ENCODE measurements around the gene CYTH1.

CYTH1 gene

GRCh38 chr17:78668847-78669246 is 113.2 kb downstream of the CYTH1 start:
- Mint-ChIP-seq H3K27ac (peak overlapping the region; percentile 92), H3K4me1 (peaks cover 50% of the 10 kb centered on the region), H3K9me3 (no peaks in the 10 kb centered on the region), H3K4me3 (no peak overlapping the region), H3K36me3 (peaks cover 68% of the 10 kb centered on the region)
- DNase-seq (ENCODE audit: low spot score in 2 of 2): no peak
- ATAC-seq: no peak

- no peak overlapping the region for H3K4me3 Mint-ChIP-seq
- peaks cover 50% of the 10 kb centered on the region for H3K4me1 Mint-ChIP-seq
- H3K27ac Mint-ChIP-seq: peak overlapping the region; percentile 17
- DNase-seq (ENCODE audit: low spot score in 2 of 2) (no peak), ATAC-seq (no peak)
- peaks cover 60% of the 10 kb centered on the region for H3K36me3 Mint-ChIP-seq
- H3K9me3 Mint-ChIP-seq: no peaks in the 10 kb centered on the region
These were observed 114.1 kb downstream of the CYTH1 start for GRCh38 chr17:78667741-78668640.

GRCh38 chr17:78667091-78667490 is 115.0 kb downstream of the CYTH1 start:
- Mint-ChIP-seq H3K27ac (peak overlapping the region; percentile 94), H3K36me3 (peaks cover 51% of the 10 kb centered on the region), H3K4me1 (peaks cover 50% of the 10 kb centered on the region), H3K9me3 (no peaks in the 10 kb centered on the region), H3K4me3 (no peak overlapping the region)
- no peak for DNase-seq (ENCODE audit: low spot score in 2 of 2)
- no peak for ATAC-seq

GRCh38 chr17:78665952-78666920 is 115.8 kb downstream of the CYTH1 start:
- H3K4me3 Mint-ChIP-seq: peak overlapping the region; percentile 44
- ATAC-seq: peak; percentile 64
- peaks cover 45% of the 10 kb centered on the region for H3K36me3 Mint-ChIP-seq
- DNase-seq (ENCODE audit: low spot score in 2 of 2): no peak
- no peaks in the 10 kb centered on the region for H3K9me3 Mint-ChIP-seq
- H3K4me1 Mint-ChIP-seq: peaks cover 48% of the 10 kb centered on the region
- peak overlapping the region; percentile 94 for H3K27ac Mint-ChIP-seq

GRCh38 chr17:78665387-78665951 is 116.6 kb downstream of the CYTH1 start:
- Mint-ChIP-seq H3K4me3 (peak overlapping the region; percentile 44), H3K4me1 (peaks cover 42% of the 10 kb centered on the region), H3K27ac (peak overlapping the region; percentile 94), H3K9me3 (no peaks in the 10 kb centered on the region), H3K36me3 (peaks cover 38% of the 10 kb centered on the region)
- DNase-seq (ENCODE audit: low spot score in 2 of 2): no peak
- ATAC-seq: peak; percentile 38

GRCh38 chr17:78664476-78665386 is 117.3 kb downstream of the CYTH1 start:
- peak overlapping the region; percentile 63 for H3K27ac Mint-ChIP-seq
- H3K4me1 Mint-ChIP-seq: peaks cover 39% of the 10 kb centered on the region
- DNase-seq (ENCODE audit: low spot score in 2 of 2): no peak
- peaks cover 30% of the 10 kb centered on the region for H3K36me3 Mint-ChIP-seq
- no peak overlapping the region for H3K4me3 Mint-ChIP-seq
- H3K9me3 Mint-ChIP-seq: no peaks in the 10 kb centered on the region
- no peak for ATAC-seq

GRCh38 chr17:78661093-78661770 is 120.8 kb downstream of the CYTH1 start:
- Mint-ChIP-seq H3K4me1 (peaks cover 12% of the 10 kb centered on the region), H3K4me3 (no peak overlapping the region), H3K9me3 (no peaks in the 10 kb centered on the region), H3K36me3 (peaks cover 3% of the 10 kb centered on the region), H3K27ac (no peak overlapping the region)
- no peak for DNase-seq (ENCODE audit: low spot score in 2 of 2)
- no peak for ATAC-seq

- no peak overlapping the region for H3K4me3 Mint-ChIP-seq
- DNase-seq (ENCODE audit: low spot score in 2 of 2): no peak
- no peaks in the 10 kb centered on the region for H3K9me3 Mint-ChIP-seq
- no peak for ATAC-seq
- peak overlapping the region; percentile 34 for H3K27ac Mint-ChIP-seq
- H3K36me3 Mint-ChIP-seq: no peaks in the 10 kb centered on the region
- no peaks in the 10 kb centered on the region for H3K4me1 Mint-ChIP-seq
These were observed 122.5 kb downstream of the CYTH1 start for GRCh38 chr17:78659546-78659945.

- Mint-ChIP-seq H3K4me3 (no peak overlapping the region), H3K27ac (no peak overlapping the region), H3K36me3 (no peaks in the 10 kb centered on the region), H3K9me3 (no peaks in the 10 kb centered on the region), H3K4me1 (no peaks in the 10 kb centered on the region)
- ATAC-seq (no peak), DNase-seq (ENCODE audit: low spot score in 2 of 2) (no peak)
These were observed 123.7 kb downstream of the CYTH1 start for GRCh38 chr17:78658281-78658785.

- Mint-ChIP-seq H3K27ac (no peak overlapping the region), H3K9me3 (no peaks in the 10 kb centered on the region), H3K36me3 (no peaks in the 10 kb centered on the region), H3K4me1 (no peaks in the 10 kb centered on the region), H3K4me3 (no peak overlapping the region)
- DNase-seq (ENCODE audit: low spot score in 2 of 2) (no peak), ATAC-seq (no peak)
These were observed 126.7 kb downstream of the CYTH1 start for GRCh38 chr17:78655251-78655940.

- Mint-ChIP-seq H3K9me3 (no peaks in the 10 kb centered on the region), H3K4me3 (no peak overlapping the region), H3K4me1 (no peaks in the 10 kb centered on the region), H3K36me3 (no peaks in the 10 kb centered on the region), H3K27ac (no peak overlapping the region)
- ATAC-seq (no peak), DNase-seq (ENCODE audit: low spot score in 2 of 2) (no peak)
These were observed 127.7 kb downstream of the CYTH1 start for GRCh38 chr17:78654325-78654724.

GRCh38 chr17:78653382-78653781 is 128.7 kb downstream of the CYTH1 start:
- ATAC-seq: no peak
- DNase-seq (ENCODE audit: low spot score in 2 of 2): no peak
- Mint-ChIP-seq H3K4me1 (no peaks in the 10 kb centered on the region), H3K9me3 (no peaks in the 10 kb centered on the region), H3K36me3 (no peaks in the 10 kb centered on the region), H3K4me3 (no peak overlapping the region), H3K27ac (no peak overlapping the region)

- ATAC-seq: no peak
- H3K4me1 Mint-ChIP-seq: no peaks in the 10 kb centered on the region
- H3K4me3 Mint-ChIP-seq: no peak overlapping the region
- DNase-seq (ENCODE audit: low spot score in 2 of 2): no peak
- H3K27ac Mint-ChIP-seq: no peak overlapping the region
- no peaks in the 10 kb centered on the region for H3K36me3 Mint-ChIP-seq
- no peaks in the 10 kb centered on the region for H3K9me3 Mint-ChIP-seq
These were observed 129.2 kb downstream of the CYTH1 start for GRCh38 chr17:78652913-78653312.
